Motor neuron (in vitro differentiated cells): ENCODE measurements around the gene SHROOM3. TPM values are rescaled to one million over a fixed set of nuclear protein-coding genes. Genes with fewer than 3 reads are reported as not detected.
A peak's percentile ranks its signal among the peaks of the same experiment; 100 is the strongest.

Experiments
- ATAC-seq, 8 experiments: fragments of 200-7000 bp; cut with Tn5 transposase; replicated peaks in 6 of 8; 2 replicates each; pipeline ENCODE4 v1.8.0; 2021; ENCODE audit warnings: mild to moderate bottlenecking in 8 of 8, moderate library complexity in 8 of 8
- H3K27ac ChIP-seq, 2 donors: fragments of 250-450 bp; sonication (Bioruptor Pico); 2 replicates each; pipeline ENCODE4 v1.9.0; 2021; ENCODE audit warnings: antibody characterized with exemption in 2 of 2, mild to moderate bottlenecking in 2 of 2, moderate library complexity in 1 of 2
- H3K4me1 ChIP-seq, 2 donors: fragments of 250-450 bp; sonication (Bioruptor Pico); replicated peaks in 1 of 2; 2 replicates each; pipeline ENCODE4 v1.6.1; 2021; ENCODE audit warnings: antibody characterized with exemption in 2 of 2, mild to moderate bottlenecking in 2 of 2, moderate library complexity in 1 of 2
- H3K4me3 ChIP-seq, 5 donors: fragments of 250-450 bp; sonication (Bioruptor Pico); 2 replicates each; pipeline ENCODE4 v1.9.0; 2021; ENCODE audit warnings: antibody characterized with exemption in 5 of 5, mild to moderate bottlenecking in 5 of 5, moderate library complexity in 4 of 5
- WGBS, 10 experiments: fragments of 450-650 bp; shearing (Covaris generic); methylation state at CpG; one replicate each; pipeline ENCODE4 v1.0.0; 2022; 5-methylcytosine and 5-hydroxymethylcytosine counted together
- in situ Hi-C, 9 experiments: fragments of 400-800 bp; cut with MboI; loops; one replicate each; pipeline ENCODE4 v1.15.0; 2021; ENCODE audit warnings: low sequenced_read_pairs in 9 of 9, low pct_unique_long_range_greater_than_20kb in 2 of 9; ENCODE audit not compliant: unreplicated experiment in 9 of 9
- total RNA-seq, 8 experiments: library from RNA; unstranded; fragments of 300-600 nt; gene quantifications; 2 replicates each; pipeline versions ENCODE4 v1.2.3 to v1.2.4, GENCODE V29; 2022

The SHROOM3 gene
- total RNA-seq, 8 experiments from 2014 or later = 0.49 to 51.0 (median 7.9) TPM

DNA sequence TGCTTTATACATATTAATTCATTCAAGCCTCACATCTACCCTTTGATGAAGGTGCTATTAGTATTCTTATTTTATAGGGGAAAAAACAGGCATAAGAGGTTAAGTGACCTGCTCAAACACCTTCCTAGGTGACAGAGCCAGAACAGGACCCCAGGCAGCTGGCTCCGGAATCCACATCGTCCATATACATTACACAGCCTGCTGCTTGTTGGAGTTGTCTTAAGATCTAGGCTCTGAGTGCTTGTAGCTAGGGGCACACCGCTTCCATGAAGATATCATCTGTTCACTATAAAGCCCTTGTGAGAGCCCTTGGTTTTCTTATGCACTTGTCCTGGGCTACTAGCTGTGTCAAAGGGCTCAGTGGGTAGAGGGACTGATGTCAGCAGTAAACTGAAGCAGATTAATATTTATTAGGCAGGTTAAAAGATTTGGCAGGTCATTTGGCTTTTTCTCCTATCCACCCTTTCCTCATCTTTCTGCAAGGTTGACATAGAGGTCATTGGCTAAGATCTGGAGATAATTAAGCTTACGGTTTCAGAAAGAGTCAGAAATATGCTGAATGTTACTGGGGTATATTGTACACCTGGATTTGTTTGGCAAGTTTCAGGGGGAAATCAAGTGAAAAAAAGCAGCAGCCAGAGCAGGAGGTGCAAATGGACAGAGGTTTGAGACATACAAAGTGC lies 267.6 kb downstream of the SHROOM3 start:
- 17 to 100% (median 82%) methylated on average over 1 to 3 of the region's 4 CpGs; no CpG with 5 or more reads in 2 of the 10 experiments for WGBS, 10 experiments
- Histone ChIP-seq H3K4me1 (peaks cover 5 to 16% of the 10 kb centered on the region in 2 donors), H3K4me3 (no peak overlapping the region), H3K27ac (no peak overlapping the region)
- ATAC-seq = no peak
- in situ Hi-C loops = no loop called here

DNA sequence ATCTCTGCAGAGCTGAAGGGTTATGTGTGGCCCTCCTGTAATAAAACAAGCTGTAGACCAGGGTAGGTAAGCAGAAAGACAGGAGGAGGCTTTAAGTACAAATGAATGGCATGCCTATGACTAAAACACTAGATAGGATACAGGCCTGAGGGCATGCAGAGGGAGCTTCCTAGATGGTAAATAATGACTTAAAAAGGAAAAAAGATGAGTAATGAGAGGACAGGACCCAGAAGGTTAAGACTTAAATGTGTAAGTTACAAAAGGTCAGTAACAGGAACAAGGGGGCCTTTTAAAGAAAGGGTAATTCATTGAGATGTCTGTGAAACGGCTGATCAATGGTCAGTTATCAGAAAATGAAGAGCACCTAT lies 268.1 kb downstream of the SHROOM3 start:
- whole genome bisulfite sequencing, 10 experiments = 0 to 100% (median 50%) methylated on average over 1 of the region's 1 CpG; no CpG with 5 or more reads in 1 of the 10 experiments
- Histone ChIP-seq H3K27ac (no peak overlapping the region), H3K4me3 (no peak overlapping the region), H3K4me1 (peaks cover 5 to 16% of the 10 kb centered on the region in 2 donors)
- in situ Hi-C loops = no loop called here
- peak in 3 of 8 experiments; percentile 11 to 40 (median 20) for ATAC-seq

DNA sequence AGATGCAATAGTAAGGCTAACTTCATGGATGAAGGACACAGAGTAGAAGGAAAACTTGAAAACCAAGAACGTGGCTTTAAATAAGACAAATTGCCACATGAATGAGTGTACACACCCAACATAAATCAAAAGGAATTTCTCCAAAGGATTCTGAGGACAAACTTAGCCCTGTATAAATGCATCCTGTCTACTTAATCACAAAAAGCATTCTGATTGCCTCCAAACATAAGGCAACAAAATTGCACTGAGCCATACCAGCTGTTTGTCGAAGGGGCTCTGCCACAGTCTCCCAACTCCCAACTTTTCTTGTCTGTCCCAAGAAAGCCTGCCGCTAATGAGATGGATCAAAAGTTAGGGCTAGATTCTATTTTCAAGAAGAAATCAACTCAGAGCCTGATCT lies 268.6 kb downstream of the SHROOM3 start:
- in situ Hi-C loops = no loop called here
- Histone ChIP-seq H3K4me3 (no peak overlapping the region), H3K4me1 (peaks cover 5 to 16% of the 10 kb centered on the region in 2 donors), H3K27ac (no peak overlapping the region)
- 27 to 100% (median 75%) methylated on average over 1 to 3 of the region's 3 CpGs; no CpG with 5 or more reads in 1 of the 10 experiments for WGBS, 10 experiments
- peak in 3 of 8 experiments; percentile 24 to 36 (median 33) for ATAC-seq

DNA sequence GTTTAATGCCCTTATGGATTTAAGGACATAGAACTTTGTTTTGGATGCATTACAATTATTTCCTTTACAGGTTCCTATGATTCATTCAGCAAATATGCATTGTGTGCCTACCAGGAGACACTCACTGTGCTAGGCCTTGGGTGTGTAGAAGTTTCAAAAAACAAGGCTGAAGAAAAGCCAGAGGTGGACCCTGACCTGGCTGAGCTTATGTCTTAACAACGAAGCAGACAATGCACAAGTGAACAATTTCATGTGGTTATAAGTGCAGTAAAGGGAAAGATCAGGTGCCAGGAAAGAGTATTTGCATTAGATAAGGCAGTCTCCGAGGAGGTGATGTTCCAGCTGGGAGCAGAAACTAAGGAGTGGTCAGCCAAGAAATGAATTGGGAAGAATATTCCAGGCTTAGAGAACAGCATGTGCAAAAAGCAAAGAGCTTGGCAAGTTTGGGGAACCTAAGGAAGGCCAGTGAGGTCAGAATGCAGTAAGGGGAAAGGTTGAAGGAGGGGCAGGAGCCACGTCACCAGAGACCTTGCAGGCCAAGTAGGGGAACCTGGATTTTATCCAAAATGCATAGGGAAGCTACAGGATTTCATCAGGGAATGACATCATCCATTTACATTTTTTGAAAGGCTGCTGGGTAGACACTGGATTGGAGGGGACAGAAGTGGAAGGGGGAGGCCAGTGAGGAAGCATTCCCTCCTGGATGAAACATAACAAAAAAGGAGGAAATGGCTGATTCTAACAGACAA lies 269.3 kb downstream of the SHROOM3 start:
- ATAC-seq = peak; percentile 29 to 90 (median 61)
- WGBS, 10 experiments = 0 to 93% (median 61%) methylated on average over 1 to 3 of the region's 3 CpGs
- H3K4me3 ChIP-seq = no peak overlapping the region
- in situ Hi-C loops = no loop called here
- H3K27ac ChIP-seq = no peak overlapping the region
- H3K4me1 ChIP-seq = peaks cover 5 to 21% of the 10 kb centered on the region in 2 donors

DNA sequence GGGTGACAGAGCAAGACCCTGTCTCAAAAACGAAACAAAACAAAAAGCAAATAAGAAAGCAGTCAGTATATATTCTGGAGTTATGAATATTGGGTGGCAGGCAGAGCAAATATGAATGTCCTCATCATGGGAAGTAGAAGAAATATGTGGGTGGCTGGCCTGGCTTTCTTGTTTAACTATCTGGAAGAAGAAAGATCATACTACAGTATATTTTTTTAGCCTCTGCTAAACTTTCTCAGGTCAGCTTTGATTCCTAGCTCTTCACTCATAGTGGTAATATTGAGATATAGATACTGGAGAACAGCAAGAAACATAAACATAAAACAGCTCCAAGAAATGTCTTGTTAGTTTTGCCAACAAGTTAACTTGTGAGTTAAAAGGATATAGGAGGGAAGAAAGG lies 270.4 kb downstream of the SHROOM3 start:
- whole genome bisulfite sequencing, 10 experiments = 50 to 100% (median 85%) methylated on average over 1 of the region's 1 CpG; no CpG with 5 or more reads in 4 of the 10 experiments
- H3K4me1 ChIP-seq = peaks cover 5 to 21% of the 10 kb centered on the region in 2 donors
- ATAC-seq = no peak
- no peak overlapping the region for H3K4me3 ChIP-seq
- H3K27ac ChIP-seq = no peak overlapping the region
- in situ Hi-C loops = no loop called here

DNA sequence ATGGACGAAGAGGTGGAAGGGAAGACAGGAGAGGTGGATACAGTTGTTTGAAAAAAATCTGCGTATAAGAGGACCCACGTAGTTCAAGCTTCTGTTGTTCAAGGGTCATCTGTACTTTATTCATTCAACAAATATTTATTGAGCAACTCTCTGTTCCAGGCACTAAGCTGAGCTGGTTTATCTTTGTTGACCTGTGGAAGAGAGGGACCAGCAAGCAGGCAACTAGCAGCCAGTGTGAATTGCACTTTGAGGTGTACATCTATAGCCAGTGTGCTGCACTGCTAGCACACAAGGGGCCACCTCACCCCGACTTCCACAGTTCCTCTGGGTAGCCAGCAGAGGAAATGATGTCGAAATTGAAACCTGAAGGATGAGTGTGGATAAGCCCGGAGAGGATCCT lies 271.6 kb downstream of the SHROOM3 start:
- in situ Hi-C loops = no loop called here
- WGBS, 10 experiments = 34 to 100% (median 93%) methylated on average over 2 to 5 of the region's 6 CpGs
- peaks cover 5 to 21% of the 10 kb centered on the region in 2 donors for H3K4me1 ChIP-seq
- no peak overlapping the region for H3K4me3 ChIP-seq
- H3K27ac ChIP-seq = no peak overlapping the region
- no peak for ATAC-seq

DNA sequence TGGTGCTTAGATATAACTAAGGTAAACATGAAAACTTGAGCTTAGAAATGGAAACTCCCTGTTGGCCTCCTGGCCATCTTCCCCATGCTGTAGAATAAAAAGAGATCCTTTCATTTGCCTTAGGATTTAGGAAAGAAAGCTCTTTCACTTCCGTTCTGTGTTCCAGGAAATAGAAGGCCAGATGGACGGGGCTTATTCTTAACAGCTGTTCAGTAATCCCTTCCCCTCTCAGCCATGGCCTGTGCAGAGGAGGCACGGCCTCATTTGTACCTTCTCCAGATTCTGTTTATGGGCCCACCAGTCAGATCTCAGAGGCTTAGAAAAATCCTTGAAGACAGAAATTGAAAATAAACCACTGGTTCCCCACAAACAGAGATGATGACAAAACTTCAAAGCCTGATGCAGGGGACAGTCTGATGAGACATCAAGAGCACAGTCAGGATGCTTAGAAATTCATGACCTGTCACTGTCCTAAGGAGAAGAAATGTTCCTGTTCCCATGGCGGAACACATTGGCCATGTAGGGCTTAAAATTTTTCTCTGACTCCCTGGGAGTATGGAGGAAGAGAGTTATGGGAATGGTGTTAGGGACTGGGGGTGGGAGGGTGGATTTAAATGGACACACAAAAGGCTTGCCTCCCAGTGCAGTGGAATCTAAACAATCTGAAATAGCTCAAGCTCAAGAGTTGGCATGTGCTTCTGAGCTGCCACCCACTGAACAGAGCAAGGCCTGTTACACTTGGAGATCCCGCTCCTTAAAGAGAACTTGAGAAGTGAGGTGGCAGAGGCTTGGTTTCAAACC lies 274.1 kb downstream of the SHROOM3 start:
- ATAC-seq = peak in 2 of 8 experiments; percentile 51 to 92
- in situ Hi-C loops = no loop called here
- 17 to 90% (median 68%) methylated on average over 1 to 4 of the region's 5 CpGs; no CpG with 5 or more reads in 2 of the 10 experiments for WGBS, 10 experiments
- Histone ChIP-seq H3K4me1 (peaks cover 5 to 12% of the 10 kb centered on the region in 2 donors), H3K4me3 (no peak overlapping the region), H3K27ac (no peak overlapping the region)

DNA sequence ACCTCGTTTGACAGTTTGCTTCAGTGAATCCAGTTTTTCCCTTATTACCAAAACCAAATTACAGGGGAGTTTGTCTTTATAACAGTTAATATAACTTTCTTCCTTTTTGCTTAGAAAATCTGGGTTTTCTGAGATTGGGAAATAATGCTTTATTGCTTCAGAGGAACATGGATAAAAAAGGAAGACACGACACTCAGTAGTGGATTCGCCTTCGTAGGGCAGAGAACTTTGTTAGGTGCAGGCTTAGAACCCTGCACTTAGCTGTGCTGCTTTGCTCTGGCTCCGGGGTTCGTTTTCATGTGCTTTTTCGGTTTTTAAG lies 274.7 kb downstream of the SHROOM3 start:
- in situ Hi-C loops = no loop called here
- H3K4me3 ChIP-seq = no peak overlapping the region
- H3K4me1 ChIP-seq = peaks cover under 1 to 7% of the 10 kb centered on the region in 2 donors
- 40 to 100% (median 82%) methylated on average over 1 to 7 of the region's 7 CpGs; no CpG with 5 or more reads in 1 of the 10 experiments for WGBS, 10 experiments
- no peak for ATAC-seq
- H3K27ac ChIP-seq = no peak overlapping the region

DNA sequence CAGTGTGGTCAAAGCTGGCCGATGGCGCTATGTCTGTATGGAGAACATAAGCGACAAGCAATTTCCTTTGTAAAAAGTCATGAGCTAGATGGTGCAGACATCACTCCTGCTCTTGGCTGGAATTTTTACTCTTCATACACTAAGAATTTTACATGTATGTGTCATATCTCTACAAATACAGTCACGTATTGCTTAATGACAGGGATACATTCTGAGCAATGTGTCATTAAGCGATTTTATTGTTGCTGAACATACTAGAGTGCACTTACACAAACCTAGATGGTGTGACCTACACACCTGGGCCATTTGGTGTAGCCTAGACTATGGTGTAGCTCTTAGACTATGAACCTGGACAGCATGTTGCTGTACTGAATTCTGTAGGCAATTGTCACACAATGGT lies 277.5 kb downstream of the SHROOM3 start:
- in situ Hi-C loops = no loop called here
- WGBS, 10 experiments = 51 to 100% (median 96%) methylated on average over 1 to 5 of the region's 5 CpGs; no CpG with 5 or more reads in 3 of the 10 experiments
- no peak overlapping the region for H3K4me3 ChIP-seq
- peaks cover 9 to 10% of the 10 kb centered on the region in 2 donors for H3K4me1 ChIP-seq
- ATAC-seq = no peak
- H3K27ac ChIP-seq = no peak overlapping the region

DNA sequence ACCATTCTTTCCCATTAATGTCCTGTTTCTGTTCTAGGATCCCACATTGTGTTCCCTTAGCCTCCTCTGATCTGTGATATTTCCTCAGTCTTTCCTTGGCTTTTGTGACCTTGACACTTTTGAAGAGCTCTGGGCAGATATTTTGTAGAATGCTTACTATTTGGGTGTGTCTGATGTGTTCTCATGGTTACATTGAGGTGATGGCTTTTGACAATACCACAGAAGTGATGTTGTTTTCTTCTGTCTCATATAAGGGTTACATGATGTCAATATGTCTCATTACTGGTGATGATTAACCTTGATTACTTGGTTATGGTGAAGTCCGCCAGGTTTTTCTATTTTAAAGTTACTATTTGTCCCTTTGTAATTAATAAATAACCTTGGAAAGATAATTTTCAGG lies 279.2 kb downstream of the SHROOM3 start:
- Histone ChIP-seq H3K27ac (no peak overlapping the region), H3K4me3 (no peak overlapping the region), H3K4me1 (peaks cover 8 to 9% of the 10 kb centered on the region in 2 donors)
- 63 to 100% (median 92%) methylated on average over 1 of the region's 1 CpG for WGBS, 10 experiments
- in situ Hi-C loops = no loop called here
- no peak for ATAC-seq

DNA sequence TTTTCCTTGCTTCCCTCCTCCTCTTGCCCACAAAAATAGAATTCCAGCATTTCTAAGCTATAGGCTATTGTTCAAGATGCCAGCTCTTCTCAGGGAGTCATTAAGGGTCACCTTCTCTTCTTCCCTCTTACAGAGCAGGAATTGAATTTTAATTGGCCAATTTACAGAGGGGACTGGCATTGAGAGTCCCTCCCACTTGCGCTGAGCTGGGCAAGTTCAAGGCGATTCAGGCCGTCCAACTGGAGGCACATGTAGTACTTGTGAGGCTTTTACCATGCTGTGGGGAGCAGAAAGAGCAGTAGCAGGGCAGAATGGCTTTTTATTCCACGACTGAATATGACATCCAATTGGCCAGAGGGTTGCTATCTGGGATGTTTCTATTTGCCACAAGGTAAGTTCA lies 281.0 kb downstream of the SHROOM3 start:
- ATAC-seq = peak in 5 of 8 experiments; percentile 33 to 64 (median 56)
- WGBS, 10 experiments = 58 to 100% (median 77%) methylated on average over 1 to 4 of the region's 4 CpGs; no CpG with 5 or more reads in 2 of the 10 experiments
- in situ Hi-C loops = no loop called here
- H3K27ac ChIP-seq = no peak overlapping the region
- peaks cover 8 to 9% of the 10 kb centered on the region in 2 donors for H3K4me1 ChIP-seq
- no peak overlapping the region for H3K4me3 ChIP-seq

DNA sequence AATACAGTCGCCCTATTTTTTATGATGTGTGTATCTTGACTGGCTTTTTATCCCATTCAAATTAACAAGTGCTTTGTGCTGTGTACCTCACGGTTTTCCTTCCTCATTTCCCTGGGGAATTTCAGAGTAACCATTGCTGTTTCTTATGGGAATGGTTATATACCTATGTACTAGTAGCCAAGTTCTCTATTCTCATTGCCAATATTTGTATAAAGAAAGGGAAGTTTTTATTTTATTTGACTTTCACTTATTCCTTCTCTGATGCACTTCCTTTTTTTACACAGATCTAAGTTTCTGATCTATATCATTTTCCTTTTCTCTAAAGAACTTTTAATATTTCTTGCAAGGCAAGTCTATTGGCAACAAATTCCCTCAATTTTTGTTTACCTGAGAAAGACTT lies 281.6 kb downstream of the SHROOM3 start:
- H3K4me3 ChIP-seq = no peak overlapping the region
- H3K4me1 ChIP-seq = peaks cover 8 to 9% of the 10 kb centered on the region in 2 donors
- no peak overlapping the region for H3K27ac ChIP-seq
- in situ Hi-C loops = no loop called here
- no peak for ATAC-seq
- WGBS, 10 experiments = 28 to 100% (median 94%) methylated on average over 1 to 2 of the region's 2 CpGs; no CpG with 5 or more reads in 1 of the 10 experiments

DNA sequence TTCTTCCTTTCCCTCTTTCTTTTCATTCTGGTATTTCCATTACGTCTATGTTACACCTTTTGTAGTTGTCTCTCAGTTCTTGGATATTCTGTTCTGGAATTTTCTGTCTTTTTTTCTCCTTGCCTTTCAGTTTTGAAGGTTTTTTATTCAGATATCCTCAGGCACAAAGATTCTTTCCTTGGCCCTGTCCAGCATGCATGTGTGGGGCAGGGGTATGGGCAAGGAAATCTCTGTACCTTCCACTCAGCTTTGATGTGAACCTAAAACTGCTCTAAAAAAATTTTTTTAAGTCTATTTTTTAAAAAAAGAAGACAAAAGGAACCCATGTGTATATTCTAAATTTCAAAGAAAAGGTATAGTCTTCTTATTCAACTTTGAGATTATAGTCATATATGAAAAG lies 282.4 kb downstream of the SHROOM3 start:
- no peak overlapping the region for H3K27ac ChIP-seq
- WGBS, 10 experiments = 82 to 100% (median 91%) methylated on average over 1 of the region's 1 CpG; no CpG with 5 or more reads in 1 of the 10 experiments
- H3K4me1 ChIP-seq = peaks cover 8 to 9% of the 10 kb centered on the region in 2 donors
- H3K4me3 ChIP-seq = no peak overlapping the region
- ATAC-seq = no peak
- in situ Hi-C loops = no loop called here
